HepG2 (cell line): ENCODE results near the gene ILKAP. TPM values are rescaled to one million over a fixed set of nuclear protein-coding genes. Genes with fewer than 3 reads are reported as not detected.

Experiments
- ATAC-seq: fragments of 200-7000 bp; cut with Tn5 transposase; 3 replicates; pipeline ENCODE4 v1.9.1; 2020; ENCODE audit warnings: mild to moderate bottlenecking, moderate library complexity
- BruUV-seq: library from RNA; stranded (reverse); fragments of 400-500 nt; replicated peaks from 2 replicates; lab custom pipeline; 2021; lab: Mats Ljungman, UMichigan
- CTCF ChIA-PET: fragments of 300-600 bp; formaldehyde crosslinking; extraction: SDS; loops from one replicate; lab custom pipeline; 2021; ENCODE audit warnings: low total read pairs, inconsistent platforms, low intra/inter-chr PET ratio; lab: Yijun Ruan, JAX
- POLR2A ChIA-PET: fragments of 350-600 bp; sonication (Branson Sonifier 250); formaldehyde crosslinking; loops from one replicate; lab custom pipeline; 2020; ENCODE audit warnings: antibody characterized with exemption, inconsistent platforms; lab: Yijun Ruan, JAX
- DNase-seq: peaks from one replicate; pipeline ENCODE4 v3.0.0-alpha.2; 2015; ENCODE audit warnings: low spot score
- FAIRE-seq: peaks from 3 replicates; lab custom pipeline; 2011; peaks lifted over from hg19 to GRCh38; lab: Jason Lieb, UNC
- H2AFZ ChIP-seq: one replicate; pipeline ENCODE4 v1.6.1; 2011; ENCODE audit warnings: low read length, inconsistent platforms
- H3K27ac ChIP-seq: fragments of 300-600 bp; 3 replicates; pipeline ENCODE4 v1.8.0; 2011; ENCODE audit warnings: mixed run types, mild to moderate bottlenecking, mixed read lengths, low read length, inconsistent platforms; ENCODE audit not compliant: insufficient read depth; ENCODE audit errors: extremely low read length
- H3K27me3 ChIP-seq, 2 experiments: fragments of 200-600 bp in 1 of 2; 2 replicates in 1 of 2; 3 replicates in 1 of 2; pipeline versions ENCODE4 v1.6.0 to v1.8.0; 2011; ENCODE audit warnings: low read length in 2 of 2, mild to moderate bottlenecking in 2 of 2, moderate library complexity in 2 of 2, inconsistent platforms in 1 of 2; ENCODE audit not compliant: insufficient read depth in 2 of 2, control insufficient read depth in 1 of 2
- H3K36me3 ChIP-seq, 2 experiments: fragments of 200-600 bp in 1 of 2; replicated peaks in 1 of 2; 2 replicates in 1 of 2; 3 replicates in 1 of 2; pipeline versions ENCODE4 v1.5.1 to v1.8.0; 2011; ENCODE audit warnings: low read length in 2 of 2, inconsistent platforms in 1 of 2; ENCODE audit not compliant: insufficient read depth in 2 of 2, control insufficient read depth in 1 of 2
- H3K4me1 ChIP-seq: 2 replicates; pipeline ENCODE4 v1.5.1; 2012; ENCODE audit warnings: low read length, inconsistent platforms; ENCODE audit not compliant: insufficient read depth
- H3K4me2 ChIP-seq: 2 replicates; pipeline ENCODE4 v1.6.0; 2011; ENCODE audit warnings: low read depth, low read length, inconsistent platforms
- H3K4me3 ChIP-seq, 3 experiments: fragments of 200-600 bp in 1 of 3; sonication (generic), shearing (Covaris generic) in 1 of 3; replicated peaks in 1 of 3; 2 replicates each; pipeline ENCODE4 v1.5.1; 2011 to 2016; ENCODE audit warnings: low read length in 3 of 3, inconsistent platforms in 2 of 3, low read depth in 2 of 3, mild to moderate bottlenecking in 2 of 3, control low read depth in 1 of 3, mixed read lengths in 1 of 3; ENCODE audit not compliant: insufficient read depth in 1 of 3
- H3K79me2 ChIP-seq: one replicate; pipeline ENCODE4 v1.6.1; 2011; ENCODE audit warnings: low read length, inconsistent platforms; ENCODE audit not compliant: insufficient read depth
- H3K9ac ChIP-seq: 2 replicates; pipeline ENCODE4 v1.6.0; 2011; ENCODE audit warnings: mild to moderate bottlenecking, low read depth, low read length, inconsistent platforms; ENCODE audit not compliant: insufficient read depth
- H3K9me3 ChIP-seq: 2 replicates; pipeline ENCODE4 v1.5.1; 2012; ENCODE audit warnings: mild to moderate bottlenecking, low read length
- H4K20me1 ChIP-seq: 2 replicates; pipeline ENCODE4 v1.6.0; 2011; ENCODE audit warnings: inconsistent platforms, mild to moderate bottlenecking, low read length, moderate library complexity; ENCODE audit not compliant: insufficient read depth
- FOXO4 ChIP-seq: sonication (generic); formaldehyde crosslinking; conservative IDR thresholded peaks from 2 replicates; pipeline ENCODE4 v1.8.1; 2023; ENCODE audit warnings: missing genetic modification reagents
- GLI4 ChIP-seq: sonication (generic); formaldehyde crosslinking; IDR thresholded peaks from 2 replicates; pipeline ENCODE4 v1.5.1; 2020; ENCODE audit warnings: missing genetic modification reagents, mild to moderate bottlenecking, moderate library complexity, borderline replicate concordance
- RBFOX2 ChIP-seq: fragments of 200-400 bp; formaldehyde crosslinking; IDR thresholded peaks from 2 replicates; pipeline ENCODE4 v1.6.1; 2017; ENCODE audit warnings: low read depth, mild to moderate bottlenecking, low read length
- WGBS: methylation state at CpG from one replicate; pipeline ENCODE4 v1.1.6; 2017; ENCODE audit warnings: low lambda C conversion rate; 5-methylcytosine and 5-hydroxymethylcytosine counted together
- in situ Hi-C: cut with HindIII; loops from 2 replicates; pipeline ENCODE4 v1.10.0; 2017; ENCODE audit warnings: low pct_unique_long_range_greater_than_20kb; ENCODE audit not compliant: extremely low pct_ligation_motif_present
- intact Hi-C: fragments of 100-400 bp; cut with micrococcal nuclease; formaldehyde crosslinking; loops from one replicate; pipeline ENCODE4 v1.10.0; 2022; ENCODE audit not compliant: unreplicated experiment
- polyA plus RNA-seq, 8 experiments: library from polyadenylated mRNA; depleted of rRNA in 3 of 8; stranded (reverse) in 7 of 8; unstranded in 1 of 8; fragments of >200 nt; fragmentation: Illumina TruSeq in 4 of 8; extraction: Trizol in 4 of 8; gene quantifications; 2 replicates each; pipeline versions ENCODE4 v1.2.1 to v1.2.3, GENCODE V29; 2011 to 2016; ENCODE audit warnings: low read depth in 4 of 8, missing spikeins in 1 of 8, mixed read lengths in 1 of 8; ENCODE audit not compliant: insufficient read depth in 1 of 8
- total RNA-seq, 5 experiments: library from RNA; depleted of rRNA; stranded (reverse); fragments of >200 nt; fragmentation: Illumina TruSeq; extraction: Trizol; gene quantifications; 2 replicates each; pipeline ENCODE4 v1.2.3, GENCODE V29; 2016; ENCODE audit warnings: low read depth in 1 of 5

Gene ILKAP
- total and polyA plus RNA-seq, 2 of the 13 experiments (the other 11 are each of a cell fraction or from before 2014, with no cell fraction given) = 29.6 to 33.1 TPM

GRCh38 chr2:238132463-238133450 lies 70.7 kb downstream of the ILKAP start:
- no TSS peak for BruUV-seq
- no peak overlapping the region for H3K27ac ChIP-seq
- in situ Hi-C loops = no loop called here
- peaks cover 16% of the 10 kb centered on the region for H3K4me1 ChIP-seq
- H3K36me3 ChIP-seq = no peaks in the 10 kb centered on the region
- no peak overlapping the region for H3K4me3 ChIP-seq
- H3K79me2 ChIP-seq = no peaks in the 10 kb centered on the region
- ChIA-PET CTCF (no interaction called here), POLR2A (no interaction called here)
- no peak overlapping the region for H3K9ac ChIP-seq
- no peak for DNase-seq
- H3K9me3 ChIP-seq = no peaks in the 10 kb centered on the region
- 57% methylated on average over 22 of the region's 23 CpGs for WGBS
- no peak for FAIRE-seq
- no peak overlapping the region for H2AFZ ChIP-seq
- H3K4me2 ChIP-seq = no peak overlapping the region
- H3K27me3 ChIP-seq = peaks cover 1 to 25% of the 10 kb centered on the region in 2 experiments; a peak in 3 of 5 replicates
- TF ChIP-seq RBFOX2 = no peak
- no peak for TF ChIP-seq GLI4 (CRISPR knock-in tag)
- 0 out of 2 replicates have a peak, but pooled peaks have one; percentile 72 for TF ChIP-seq FOXO4 (CRISPR knock-in tag)
- no peak for ATAC-seq
- no peaks in the 10 kb centered on the region for H4K20me1 ChIP-seq
- intact Hi-C loops = no loop called here
